NK-92 treated with Interleukin-12 subunit alpha and Interleukin-12 subunit beta, amount 100 ng/mL, for 24 hours (cell line): ENCODE measurements around the gene SMC3.
"Not testable (repeated sequence)": the region's sequence is repeated elsewhere in the genome, so short reads cannot be mapped to it uniquely, and the experiment has no call there.

ENCODE experiments used
- DNase-seq: peaks from one replicate; lab custom pipeline; 2025; lab: John Stamatoyannopoulos, UW

The SMC3 gene

DNA sequence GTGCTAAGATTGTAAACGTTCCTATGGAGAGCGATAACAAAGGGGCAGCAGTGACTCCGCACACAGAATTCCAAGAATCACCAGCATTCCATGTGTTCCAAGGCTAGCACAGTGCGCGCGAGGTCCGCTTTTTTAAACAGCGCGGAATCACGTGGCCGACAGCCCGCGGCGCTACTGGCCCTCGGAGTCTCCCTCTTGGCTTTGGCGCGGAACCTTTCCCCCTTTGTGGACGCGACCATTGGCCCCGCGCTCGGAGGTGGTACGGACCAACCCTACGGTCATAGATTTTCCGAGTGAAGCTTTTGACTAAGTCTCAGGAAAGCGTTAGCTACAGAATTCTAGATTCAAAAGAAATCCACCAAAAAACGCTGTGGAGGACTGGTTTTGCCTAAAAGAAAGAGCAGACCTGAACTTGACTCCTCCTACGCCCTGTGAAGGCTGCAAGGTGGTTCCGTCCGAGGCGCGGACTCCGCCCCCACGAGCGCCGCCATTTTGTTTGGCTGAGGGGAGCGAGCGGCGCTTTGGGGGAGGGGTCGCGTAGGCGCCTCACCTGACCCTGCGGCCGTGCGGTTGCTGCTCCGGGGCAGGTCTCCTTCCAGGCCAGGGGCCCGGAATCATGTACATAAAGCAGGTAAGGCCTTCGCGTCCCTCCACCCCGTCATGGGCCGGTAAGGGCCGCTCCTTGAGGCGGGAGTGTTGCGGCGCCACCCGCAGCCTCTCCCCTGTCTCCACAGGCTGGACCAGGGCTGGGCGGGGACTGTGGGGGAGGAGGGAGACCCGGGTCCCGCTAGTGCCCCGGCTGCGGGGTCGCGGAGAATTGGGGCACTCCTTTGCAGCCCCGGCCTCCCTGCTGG lies at the start of gene SMC3:
TSS of gene SMC3 (plus strand) at position 495 of the 854 bp plus-strand sequence. CDS start at position 617, 122 bp downstream.
- DNase-seq: peak; percentile 78

DNA sequence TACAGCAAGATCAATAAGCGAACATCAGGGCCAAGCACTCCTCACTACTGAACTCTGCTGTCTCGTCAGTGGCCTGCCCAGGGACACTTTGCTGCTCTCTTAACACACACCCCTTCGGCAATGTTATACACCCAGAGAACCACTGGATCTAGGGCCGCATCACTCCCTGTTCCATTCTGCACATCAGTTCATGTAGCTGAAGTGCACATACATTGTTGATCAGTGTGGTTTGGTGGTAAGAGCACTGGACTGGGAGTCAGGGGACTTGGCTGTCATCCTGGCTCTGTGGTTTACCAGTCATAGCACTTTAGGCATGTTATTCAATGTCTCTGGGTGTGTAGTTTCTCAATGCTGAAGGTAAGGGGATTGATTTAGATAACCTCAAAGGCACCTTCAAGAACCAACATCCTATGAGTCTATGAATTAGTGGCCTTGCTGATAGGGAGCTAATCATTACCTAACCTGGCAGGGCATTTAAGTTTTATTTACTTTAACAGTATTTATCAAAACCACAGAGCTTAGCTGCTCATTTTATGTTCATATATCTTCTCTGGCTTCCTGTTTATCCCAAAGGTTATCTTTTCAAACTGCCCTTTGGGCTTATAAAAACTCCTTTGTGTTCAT lies 45.0 kb upstream of the SMC3 start:
- no peak for DNase-seq

DNA sequence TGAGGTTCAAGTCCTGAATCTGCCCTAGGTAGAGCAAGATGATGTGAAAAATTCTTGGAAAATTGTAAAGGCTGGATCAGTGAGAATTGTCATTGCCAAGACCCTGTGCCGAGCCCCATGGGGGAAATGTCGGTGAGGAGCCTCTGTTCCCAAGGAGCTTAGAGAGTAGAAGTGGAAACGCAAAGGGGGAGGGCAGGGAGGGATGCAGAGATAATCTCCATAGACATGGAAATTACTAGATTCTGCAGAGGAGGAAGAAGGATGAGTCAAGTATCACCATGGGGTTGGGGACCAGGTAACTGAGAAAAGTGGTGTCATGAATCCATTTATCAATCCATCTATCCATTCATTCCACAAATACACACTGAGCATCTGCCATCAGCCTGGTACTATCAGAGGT lies 43.8 kb upstream of the SMC3 start:
- DNase-seq: no peak

DNA sequence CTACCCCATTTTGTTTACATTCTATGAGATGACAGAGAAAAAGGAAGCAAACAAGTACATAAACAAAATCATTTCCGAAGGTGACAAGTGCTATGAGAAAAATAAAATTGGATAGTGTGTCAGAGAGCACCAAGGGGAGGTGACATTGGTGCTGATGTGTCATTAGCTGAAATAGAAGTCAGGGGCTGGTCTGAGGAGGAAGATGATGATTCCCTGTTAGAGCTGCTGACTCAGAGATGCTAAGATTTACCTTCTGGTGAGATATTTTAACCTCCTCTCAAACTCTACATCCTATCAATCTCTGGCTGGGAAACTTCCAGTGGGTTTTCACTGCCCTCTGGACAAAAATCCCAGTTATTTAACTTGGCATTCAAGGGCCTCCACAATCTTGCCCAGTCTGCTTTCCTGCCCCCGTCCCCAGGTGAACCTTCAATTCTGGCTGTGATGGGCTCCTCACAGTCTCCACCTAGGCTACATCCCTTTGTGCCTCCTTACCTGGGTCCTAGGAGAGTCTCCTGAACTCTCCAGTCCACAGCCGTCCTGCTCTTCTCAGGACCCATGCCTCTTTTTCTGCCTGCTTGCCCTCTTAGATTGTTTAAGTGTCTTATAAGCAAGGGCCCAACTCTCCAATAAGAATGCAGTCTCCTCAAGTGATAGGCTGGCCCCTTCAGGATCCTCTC lies 43.2 kb upstream of the SMC3 start:
- no peak for DNase-seq

DNA sequence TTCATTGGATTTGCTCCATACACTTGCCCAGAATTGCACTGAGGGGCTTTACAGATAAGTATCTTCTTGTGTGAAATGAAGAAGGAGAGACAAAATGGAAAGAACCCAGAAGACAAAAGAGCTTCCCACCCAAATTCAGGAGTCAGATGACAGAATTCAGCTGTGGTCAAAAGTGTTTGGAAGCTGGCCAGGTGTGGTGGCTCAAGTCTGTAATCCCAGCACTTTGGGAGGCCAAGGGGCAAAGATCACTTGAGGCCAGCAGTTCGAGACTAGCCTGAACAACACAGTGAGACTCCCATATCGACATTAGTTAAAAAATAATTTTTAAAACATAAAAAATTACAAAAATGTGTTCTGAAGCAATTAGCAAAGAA lies 42.6 kb upstream of the SMC3 start:
- DNase-seq: no peak

DNA sequence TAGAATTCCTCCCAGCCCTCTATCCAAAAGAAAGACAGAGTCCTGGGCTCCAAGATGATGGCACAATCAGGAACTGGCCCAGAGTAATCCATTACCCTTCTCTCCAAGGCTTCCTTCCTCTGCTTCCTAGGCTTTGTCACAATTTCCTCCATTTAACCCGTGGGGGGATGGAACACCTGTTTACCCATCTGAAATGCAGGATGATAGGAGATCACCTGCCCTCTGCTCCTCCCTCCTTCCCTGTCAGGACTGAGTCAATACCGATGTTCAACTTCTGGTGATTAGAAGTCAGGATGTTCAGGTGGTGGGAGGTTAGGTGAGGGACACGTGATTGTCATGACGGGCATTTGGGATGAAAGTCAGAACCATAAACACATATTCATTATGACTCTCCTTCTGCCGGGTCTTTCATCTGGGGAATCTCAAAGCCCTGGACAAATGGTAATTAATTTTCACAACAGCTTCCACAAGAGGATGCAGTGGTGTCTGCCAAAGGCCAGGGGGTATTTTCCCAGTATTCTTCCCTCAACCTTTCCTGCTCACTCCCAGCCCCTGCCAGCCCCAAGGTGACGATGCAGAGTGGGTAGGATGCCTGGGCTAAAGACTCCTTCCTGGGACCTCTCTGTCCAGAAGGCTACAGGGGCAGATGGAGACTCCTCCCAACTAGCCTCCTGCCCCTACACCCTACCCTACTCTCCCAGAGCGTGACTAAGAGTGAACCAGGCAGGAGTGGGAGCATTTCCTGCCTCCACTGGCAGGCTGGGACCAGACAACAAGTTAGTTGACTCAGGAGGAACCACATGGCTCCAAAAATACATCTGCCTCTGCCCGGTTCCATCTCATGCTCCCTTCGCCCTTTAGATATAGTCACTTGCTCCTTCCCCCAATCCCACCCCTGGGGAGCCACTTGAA lies 41.9 kb upstream of the SMC3 start:
- no peak for DNase-seq

DNA sequence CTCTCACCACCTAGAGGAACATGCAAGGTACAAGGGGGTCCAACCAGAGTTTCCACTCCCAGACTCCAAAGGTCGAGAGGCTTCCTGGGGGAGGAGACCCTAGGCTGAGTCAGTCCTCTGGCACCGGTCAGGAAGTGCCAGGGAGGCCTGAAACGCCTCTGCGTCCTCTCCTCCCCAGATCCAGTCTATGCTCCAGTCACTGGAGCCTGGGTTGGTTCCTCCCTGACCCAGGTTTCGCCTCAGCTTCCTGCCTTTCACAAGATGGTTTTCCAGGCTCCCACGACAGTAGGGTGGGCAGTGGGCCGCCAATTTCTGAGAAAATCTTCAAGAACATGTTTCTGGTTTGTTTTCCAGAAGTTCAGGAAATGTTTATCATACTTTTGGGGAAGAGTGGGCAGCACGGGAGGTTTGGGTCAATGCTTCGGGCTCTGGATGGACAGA lies 39.7 kb upstream of the SMC3 start:
- DNase-seq: no peak

DNA sequence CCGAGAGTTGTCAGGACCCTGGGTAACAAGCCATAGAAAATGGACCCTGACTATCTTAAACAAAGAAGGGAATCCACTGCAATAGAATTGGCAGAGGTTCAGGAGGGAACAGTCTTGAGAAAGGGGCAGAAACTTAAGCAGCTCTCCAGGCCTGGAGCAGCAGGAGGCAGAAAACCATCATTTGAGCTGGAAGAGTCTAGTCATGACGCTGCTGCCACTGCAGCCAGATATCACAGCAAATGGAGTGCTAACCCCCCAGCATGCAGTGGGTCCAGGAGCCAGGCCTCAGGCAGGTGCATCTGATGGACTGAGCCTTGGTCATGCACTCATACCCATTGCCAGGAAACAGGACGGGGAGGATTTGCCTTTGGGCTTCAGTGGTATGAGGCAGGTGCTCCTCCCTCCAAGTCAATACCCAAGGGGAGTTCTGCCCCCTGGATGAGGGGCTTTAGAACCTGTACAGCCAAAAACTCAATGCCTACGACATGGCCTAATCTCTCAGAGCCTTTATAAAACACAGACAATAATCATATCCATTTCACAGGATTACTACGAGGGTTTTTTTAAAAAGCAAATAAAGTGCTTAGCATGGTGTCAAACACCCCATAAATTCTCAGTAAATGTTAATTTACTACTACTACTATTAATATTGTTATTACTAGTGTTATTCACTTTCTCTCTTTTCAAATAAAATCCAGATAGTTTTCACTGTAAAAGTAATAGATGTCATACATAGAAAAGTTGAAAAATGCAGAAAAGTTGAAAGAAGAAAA lies 39.1 kb upstream of the SMC3 start:
- DNase-seq: no peak

DNA sequence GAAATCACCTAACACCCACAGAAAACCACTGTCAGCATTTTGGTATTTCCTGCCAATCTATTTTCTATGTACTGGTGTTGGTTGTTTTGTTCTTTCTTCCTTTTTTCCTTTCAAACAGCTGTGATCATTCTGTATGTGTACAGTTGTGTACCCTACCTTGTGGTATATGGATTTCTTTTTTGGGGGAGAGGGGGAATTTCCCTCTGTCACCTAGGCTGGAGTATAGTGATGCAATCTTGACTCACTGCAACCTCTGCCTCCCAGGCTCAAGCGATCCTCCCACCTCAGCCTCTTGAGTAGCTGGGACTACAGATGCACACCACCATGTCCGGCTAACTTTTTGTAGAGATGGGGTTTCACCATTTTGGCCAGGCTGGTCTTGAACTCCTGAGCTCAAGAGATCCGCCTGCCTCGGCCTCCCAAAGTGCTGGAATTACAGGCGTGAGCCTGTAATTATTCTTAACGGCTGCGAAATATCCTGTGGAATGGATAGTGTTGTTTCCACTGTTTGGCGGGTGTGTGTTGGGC lies 38.4 kb upstream of the SMC3 start:
- not testable (repeated sequence) for DNase-seq

DNA sequence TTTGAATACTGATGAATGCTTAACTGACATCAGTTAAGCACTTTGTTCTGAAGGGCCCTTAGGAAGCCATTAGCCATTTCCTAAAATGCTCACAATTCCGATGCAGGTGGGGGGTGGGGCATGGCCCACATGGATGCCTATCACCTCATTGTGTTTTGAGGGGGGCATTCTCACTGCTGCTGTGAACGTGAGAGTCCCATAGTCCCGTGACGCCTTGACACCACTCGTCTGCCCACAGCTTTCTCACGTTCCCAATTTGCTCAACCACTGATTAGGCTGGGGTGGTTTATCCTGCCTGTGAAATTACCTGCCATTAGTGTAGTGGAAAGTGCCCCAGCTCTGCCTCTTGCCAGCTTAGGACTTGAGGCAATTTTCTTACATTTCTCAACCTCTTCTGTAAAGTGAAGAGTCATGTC lies 37.9 kb upstream of the SMC3 start:
- no peak for DNase-seq

DNA sequence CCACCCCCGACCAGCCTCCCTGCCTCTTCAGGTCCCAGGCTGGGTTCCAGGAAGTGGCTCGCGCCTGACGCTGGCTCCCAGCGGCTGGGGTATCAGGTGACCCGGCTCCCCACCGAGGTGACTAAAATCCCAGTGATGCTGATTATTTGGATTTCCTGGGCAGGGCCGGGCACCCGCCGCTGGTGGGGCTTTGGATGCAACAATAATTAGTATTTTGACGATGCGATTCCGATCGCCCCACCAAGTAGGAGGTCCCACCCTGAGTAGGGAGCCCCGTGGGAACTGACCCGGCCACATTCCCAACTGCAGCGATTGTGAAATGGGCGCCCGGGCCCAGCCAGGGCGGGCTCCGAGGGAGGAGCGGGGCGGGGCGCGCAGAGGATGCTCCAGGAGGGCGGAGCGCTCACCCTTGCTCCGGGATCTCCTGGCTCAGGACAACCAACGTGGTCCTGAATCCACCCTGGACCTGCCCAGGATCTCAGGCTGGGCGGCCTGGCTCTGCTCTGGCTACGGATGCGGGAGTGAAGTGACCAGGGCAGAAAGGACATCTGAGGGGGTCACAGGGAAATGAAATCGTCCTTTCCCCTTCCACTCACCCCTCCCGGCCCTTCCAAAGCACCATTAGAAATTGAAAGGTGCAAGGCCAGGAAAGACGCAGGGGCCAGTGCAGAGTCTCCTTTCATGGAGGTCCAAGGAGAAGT lies 37.2 kb upstream of the SMC3 start:
- no peak for DNase-seq

DNA sequence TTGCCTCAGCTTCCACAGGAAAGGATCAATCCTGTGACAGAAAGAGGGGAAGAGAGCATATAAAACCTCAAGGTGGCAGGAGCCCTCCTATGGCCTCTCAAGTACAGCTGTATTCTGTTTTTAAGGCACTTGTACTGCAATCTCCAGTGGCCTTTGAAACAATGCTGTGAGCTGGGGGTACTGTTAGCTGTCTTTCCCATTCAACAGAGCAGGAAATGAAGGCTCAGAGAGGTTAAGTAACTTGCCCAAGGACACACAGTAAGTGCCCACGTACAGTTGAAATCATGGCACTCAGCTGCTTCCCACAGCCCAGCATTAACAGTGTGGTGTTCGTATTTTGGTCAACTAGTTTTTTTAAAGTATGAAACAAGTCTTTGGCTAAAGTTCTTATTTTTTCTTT lies 35.8 kb upstream of the SMC3 start:
- no peak for DNase-seq

DNA sequence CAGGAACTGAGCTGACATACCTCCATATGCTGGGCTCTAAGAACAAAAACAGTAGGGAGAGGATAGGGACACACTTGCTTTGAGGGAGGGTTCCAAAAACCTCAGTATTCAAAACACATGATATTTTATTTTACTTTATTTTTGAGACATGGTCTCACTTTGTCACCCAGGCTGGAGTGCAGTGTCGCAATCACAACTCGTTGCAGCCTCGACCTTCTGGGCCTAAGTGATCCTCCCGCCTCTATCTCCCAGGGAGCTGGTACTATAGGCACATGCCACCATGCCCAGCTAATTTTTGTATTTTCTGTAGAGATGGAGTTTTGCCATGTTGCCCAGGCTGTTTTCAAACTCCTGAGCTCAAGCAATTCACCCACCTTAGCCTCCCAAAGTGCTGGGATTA lies 34.9 kb upstream of the SMC3 start:
- DNase-seq: not testable (repeated sequence)

DNA sequence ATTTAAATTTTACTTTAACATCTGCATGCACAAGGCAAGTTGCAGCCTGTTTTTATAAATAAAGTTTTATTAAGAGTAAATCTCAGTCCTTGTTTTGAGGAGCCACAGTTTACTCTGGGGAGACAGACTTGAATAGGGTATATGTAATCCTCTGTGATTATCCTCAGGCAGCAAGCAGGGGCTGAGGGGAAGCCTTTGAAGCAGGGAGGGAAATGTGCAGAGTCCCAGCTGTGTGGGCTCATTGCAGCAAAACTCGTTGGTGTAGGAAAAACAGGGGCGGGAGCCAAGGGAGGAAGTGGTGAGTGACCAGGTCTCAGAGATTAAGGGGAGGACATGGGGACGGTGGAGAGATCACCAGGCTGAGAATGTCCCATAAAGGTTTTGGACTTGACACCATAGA lies 34.3 kb upstream of the SMC3 start:
- no peak for DNase-seq

DNA sequence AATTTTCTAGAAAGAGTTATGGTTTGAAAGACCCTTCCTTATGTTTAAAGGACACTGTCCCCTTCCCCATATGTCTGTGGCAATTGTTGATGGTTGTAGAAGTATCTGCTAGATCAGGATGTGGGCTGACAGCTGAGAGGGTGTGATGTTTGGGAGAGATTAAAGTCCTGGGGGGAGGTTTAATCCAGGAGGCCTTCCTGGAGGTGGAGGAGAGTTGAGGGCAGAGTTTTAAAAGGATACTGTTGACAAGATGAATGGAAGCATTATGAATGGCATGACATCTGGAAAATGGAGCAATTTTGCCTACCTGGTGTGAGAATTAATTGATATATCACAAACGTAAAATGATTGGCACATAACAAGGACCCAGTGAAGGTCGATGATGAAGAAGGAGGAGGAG lies 32.9 kb upstream of the SMC3 start:
- no peak for DNase-seq

DNA sequence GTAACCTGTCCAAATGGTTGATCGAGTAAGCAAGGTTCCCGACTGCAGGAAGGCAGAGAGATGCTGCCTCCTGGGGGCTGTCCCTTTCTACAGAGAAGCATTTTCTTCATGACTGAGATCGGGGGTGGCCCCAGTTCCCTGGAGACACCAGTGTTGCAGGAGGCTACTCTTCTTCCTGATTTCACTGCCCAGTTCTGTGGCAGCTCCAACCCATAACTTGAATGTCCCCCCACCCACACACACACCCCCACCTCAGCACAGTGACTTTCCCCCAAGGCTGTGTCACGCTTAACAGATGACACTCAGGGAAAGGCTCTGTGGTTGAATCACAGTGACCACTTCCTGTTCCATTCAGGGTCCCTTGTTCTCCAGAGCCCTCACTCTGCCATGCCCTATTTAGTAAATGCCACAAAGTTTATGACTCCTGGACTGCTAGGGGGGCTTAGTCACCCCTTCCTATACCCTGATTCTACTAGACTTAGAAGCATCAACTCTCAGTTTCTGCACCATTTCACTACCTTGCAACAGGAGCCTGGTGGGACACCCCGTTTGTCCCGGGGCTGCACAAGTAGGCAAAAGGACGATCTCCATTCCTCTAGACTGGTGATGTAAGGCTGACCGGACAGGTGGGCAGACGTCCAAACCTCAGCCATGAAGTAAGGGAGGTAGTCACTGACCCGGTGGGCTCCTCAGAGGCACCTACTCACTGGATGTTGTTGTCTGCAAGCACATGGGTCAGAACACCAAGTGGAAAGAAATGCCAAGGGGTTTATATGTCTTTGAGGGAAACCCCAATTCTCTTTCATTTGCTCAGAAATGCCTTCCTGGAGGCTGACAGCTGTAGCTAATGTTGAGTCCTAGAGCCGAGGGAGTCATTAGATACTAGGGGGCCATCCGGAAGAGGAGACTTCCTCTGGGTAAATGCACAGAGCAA lies 31.3 kb upstream of the SMC3 start:
- DNase-seq: peak; percentile 76

DNA sequence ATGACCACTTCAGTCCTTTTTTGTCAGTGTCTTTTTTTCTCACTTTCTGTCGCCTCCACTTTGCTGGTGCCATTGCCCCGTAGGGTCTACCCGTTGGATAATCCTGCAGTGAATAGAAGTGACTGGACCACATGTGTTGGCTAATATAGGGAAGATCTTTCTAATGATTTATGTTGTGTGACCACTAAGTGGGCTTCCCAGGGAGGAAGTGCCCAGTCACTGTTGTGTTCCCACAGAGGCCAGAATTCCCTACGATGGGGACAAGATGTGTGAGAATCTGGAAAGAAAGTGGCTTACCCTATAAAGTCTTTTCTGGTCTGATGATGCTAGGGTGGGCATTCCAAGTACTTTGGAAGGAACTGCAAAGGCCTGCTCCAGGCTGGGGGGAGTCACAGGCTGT lies 28.4 kb upstream of the SMC3 start:
- DNase-seq: no peak

DNA sequence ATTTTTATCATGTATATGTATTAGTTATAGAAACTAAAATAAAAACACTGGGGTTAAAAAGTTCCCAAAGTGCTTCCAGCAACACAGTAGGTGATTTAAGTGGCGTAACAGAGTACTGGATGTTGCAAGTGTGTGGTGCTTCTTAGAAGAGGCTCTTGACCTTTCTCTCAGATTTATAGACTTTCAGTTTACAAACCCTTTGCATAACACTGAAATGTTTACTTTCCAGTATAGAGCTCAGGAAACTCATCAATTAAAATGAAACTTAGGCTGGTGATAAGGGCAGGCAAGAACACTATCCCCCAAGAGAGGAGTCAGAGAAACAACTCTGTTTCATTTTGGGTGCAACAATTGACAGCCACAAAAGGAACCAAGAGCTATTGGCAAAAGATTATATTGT lies 27.5 kb upstream of the SMC3 start:
- DNase-seq: no peak

DNA sequence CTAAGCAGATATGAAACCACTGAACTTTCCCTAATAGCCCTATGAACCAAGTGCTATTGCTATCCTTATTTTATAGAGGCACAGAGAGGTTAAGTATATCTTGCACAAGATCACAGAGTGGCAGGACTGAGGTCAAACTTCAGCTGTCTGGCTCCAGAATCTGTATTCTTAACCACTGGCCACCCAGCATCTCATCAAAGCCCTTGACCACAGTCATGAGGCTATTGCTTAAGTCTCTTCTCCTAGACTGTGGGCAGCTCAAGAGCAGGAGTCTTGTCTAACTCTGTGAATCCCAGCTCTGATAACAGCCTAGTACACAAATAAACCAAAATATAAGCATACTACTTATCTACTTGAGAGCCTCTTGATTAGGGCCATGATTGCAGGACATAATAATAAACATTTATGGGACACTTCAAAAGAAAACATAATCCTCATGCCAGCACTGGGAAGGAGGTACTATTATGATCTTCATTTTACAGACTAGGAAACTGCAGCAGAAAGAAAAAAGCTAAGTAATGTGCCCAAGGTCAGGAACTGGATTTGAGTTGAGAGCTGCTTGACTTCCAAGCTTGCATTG lies 22.4 kb upstream of the SMC3 start:
- DNase-seq: no peak
